ENCODE data around the gene SCAP. TPM values are rescaled to one million over a fixed set of nuclear protein-coding genes. Genes with fewer than 3 reads are reported as not detected.
A peak's percentile ranks its signal among the peaks of the same experiment; 100 is the strongest.

The SCAP gene
- total and polyA plus RNA-seq, 2 of the 13 experiments (the other 11 are each of a cell fraction or from before 2014, with no cell fraction given) = 40.4 to 53.3 TPM

- TF ChIP-seq HNRNPL (IDR thresholded peaks at IDR 0.05; ENCODE audit: low read depth, low read length) (peak; percentile 80; the same call in 1 of the 2 replicates), SIX4 (CRISPR knock-in tag; IDR thresholded peaks at IDR 0.05) (no peak), ZNF883 (CRISPR knock-in tag; IDR thresholded peaks at IDR 0.05; ENCODE audit: not compliant biosample characterization) (no peak), ZNF292 (CRISPR knock-in tag; IDR thresholded peaks at IDR 0.05; ENCODE audit: borderline replicate concordance, low read depth) (no peak), FOXP1 (IDR thresholded peaks at IDR 0.05) (no peak), FOXP1 (CRISPR knock-in tag; IDR thresholded peaks at IDR 0.05) (no peak), ZNF264 (CRISPR knock-in tag; IDR thresholded peaks at IDR 0.05) (peak; percentile 12; the same call in 1 of the 2 replicates), ZNF781 (CRISPR knock-in tag; IDR thresholded peaks at IDR 0.05; ENCODE audit: borderline replicate concordance, not compliant biosample characterization) (peak; percentile 15), SOX13 (IDR thresholded peaks at IDR 0.05) (no peak), SOX13 (CRISPR knock-in tag; conservative IDR thresholded peaks at IDR 0.05 in 1 of 2, IDR thresholded peaks at IDR 0.05 in 1 of 2) (peak in 1 of 2 experiments; percentile 50; a peak in 1 of 4 replicates), ZBTB39 (CRISPR knock-in tag; IDR thresholded peaks at IDR 0.05) (peak; percentile 81; the same call in 1 of the 2 replicates), ZNF598 (CRISPR knock-in tag; IDR thresholded peaks at IDR 0.05; ENCODE audit: borderline replicate concordance) (0 out of 2 replicates have a peak, but pooled peaks have one; percentile 70), JUN (CRISPR knock-in tag; IDR thresholded peaks at IDR 0.05) (peak; percentile 56; the same call in 1 of the 2 replicates), TCF7 (IDR thresholded peaks at IDR 0.05; ENCODE audit: low read depth) (no peak), ZNF501 (CRISPR knock-in tag; IDR thresholded peaks at IDR 0.05) (peak; percentile 50), ARNT (IDR thresholded peaks at IDR 0.05) (no peak), ZNF260 (CRISPR knock-in tag; IDR thresholded peaks at IDR 0.05; ENCODE audit: borderline replicate concordance, low read depth) (peak; percentile 77; the same call in 1 of the 2 replicates), ATF7-NPFF (CRISPR knock-in tag; IDR thresholded peaks at IDR 0.05; ENCODE audit: low read depth) (no peak; the same call in 1 of the 2 replicates), REST (IDR thresholded peaks at IDR 0.05; ENCODE audit: borderline replicate concordance in 1 of 2, low read depth in 1 of 2, low read length in 2 of 2) (no peak), IKZF1 (IDR thresholded peaks at IDR 0.05) (no peak), HMG20A (CRISPR knock-in tag; IDR thresholded peaks at IDR 0.05; ENCODE audit: borderline replicate concordance) (no peak), ATF2 (CRISPR knock-in tag; IDR thresholded peaks at IDR 0.05) (peak; percentile 10; the same call in 1 of the 2 replicates), IRX3 (CRISPR knock-in tag; IDR thresholded peaks at IDR 0.05; ENCODE audit: borderline replicate concordance, low read depth) (peak; percentile 11; the same call in 1 of the 2 replicates)
Observed at GRCh38 chr3:47380601-47381316, 95.0 kb downstream of the SCAP start, which contains the start of gene PTPN23 (continued).

Measured in HepG2 (cell line).